ENCODE results near the gene KRTAP5-5.

DNA sequence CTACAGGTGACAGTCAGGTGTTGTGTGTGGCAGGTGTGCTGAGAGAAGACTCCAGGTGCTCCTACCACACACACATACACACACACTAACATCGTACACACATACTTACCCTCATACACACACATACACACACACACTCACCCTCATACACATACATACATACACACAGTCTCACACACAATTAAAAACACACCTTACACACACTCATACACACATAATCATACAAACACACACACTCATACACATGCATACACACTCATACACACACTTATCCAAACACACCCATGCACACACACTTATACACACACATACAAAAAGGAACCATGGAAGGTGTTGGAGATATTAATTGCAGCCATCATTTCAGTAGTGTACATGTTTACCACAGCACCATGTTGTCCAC lies 25.9 kb upstream of the KRTAP5-5 start:
- TF ChIP-seq, protein P1, sequence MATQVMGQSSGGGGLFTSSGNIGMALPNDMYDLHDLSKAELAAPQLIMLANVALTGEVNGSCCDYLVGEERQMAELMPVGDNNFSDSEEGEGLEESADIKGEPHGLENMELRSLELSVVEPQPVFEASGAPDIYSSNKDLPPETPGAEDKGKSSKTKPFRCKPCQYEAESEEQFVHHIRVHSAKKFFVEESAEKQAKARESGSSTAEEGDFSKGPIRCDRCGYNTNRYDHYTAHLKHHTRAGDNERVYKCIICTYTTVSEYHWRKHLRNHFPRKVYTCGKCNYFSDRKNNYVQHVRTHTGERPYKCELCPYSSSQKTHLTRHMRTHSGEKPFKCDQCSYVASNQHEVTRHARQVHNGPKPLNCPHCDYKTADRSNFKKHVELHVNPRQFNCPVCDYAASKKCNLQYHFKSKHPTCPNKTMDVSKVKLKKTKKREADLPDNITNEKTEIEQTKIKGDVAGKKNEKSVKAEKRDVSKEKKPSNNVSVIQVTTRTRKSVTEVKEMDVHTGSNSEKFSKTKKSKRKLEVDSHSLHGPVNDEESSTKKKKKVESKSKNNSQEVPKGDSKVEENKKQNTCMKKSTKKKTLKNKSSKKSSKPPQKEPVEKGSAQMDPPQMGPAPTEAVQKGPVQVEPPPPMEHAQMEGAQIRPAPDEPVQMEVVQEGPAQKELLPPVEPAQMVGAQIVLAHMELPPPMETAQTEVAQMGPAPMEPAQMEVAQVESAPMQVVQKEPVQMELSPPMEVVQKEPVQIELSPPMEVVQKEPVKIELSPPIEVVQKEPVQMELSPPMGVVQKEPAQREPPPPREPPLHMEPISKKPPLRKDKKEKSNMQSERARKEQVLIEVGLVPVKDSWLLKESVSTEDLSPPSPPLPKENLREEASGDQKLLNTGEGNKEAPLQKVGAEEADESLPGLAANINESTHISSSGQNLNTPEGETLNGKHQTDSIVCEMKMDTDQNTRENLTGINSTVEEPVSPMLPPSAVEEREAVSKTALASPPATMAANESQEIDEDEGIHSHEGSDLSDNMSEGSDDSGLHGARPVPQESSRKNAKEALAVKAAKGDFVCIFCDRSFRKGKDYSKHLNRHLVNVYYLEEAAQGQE (IDR thresholded peaks at IDR 0.05; ENCODE audit: insufficient read depth in 1 of 2, low read depth in 2 of 2, low read length in 2 of 2): no peak
- TF ChIP-seq POLR2AphosphoS5 (IDR thresholded peaks at IDR 0.05; ENCODE audit: low read depth, low read length): no peak
- TF ChIP-seq SIN3A (IDR thresholded peaks at IDR 0.05; ENCODE audit: borderline replicate concordance, insufficient read depth, low read length): no peak
- no peak for TF ChIP-seq TAF1 (IDR thresholded peaks at IDR 0.05; ENCODE audit: borderline replicate concordance, insufficient read depth, low read length)

All from PFSK-1 (cell line).